Measurements from ENCODE around the gene SPG7.

SPG7 gene

DNA sequence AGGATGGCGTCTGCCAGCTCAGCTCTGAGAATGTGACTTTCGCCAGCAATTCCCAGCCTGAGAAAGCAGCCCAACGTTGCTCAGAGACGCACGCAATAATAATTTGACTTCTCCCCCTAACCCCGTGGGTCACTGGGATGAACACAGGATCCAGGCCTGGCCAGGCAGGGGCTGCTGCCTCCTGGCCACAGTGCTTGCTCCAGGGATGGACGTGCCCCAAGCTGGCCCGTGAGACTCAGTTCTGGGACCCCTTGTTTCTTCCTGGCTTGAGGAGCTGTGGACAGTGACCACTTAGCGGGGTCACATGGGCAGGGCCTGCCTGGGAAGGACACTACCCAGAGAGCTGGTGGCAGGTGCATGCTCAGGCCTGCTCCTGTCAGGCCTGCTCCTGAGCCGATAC lies 91.7 kb downstream of the SPG7 start:
- TF ChIP-seq, protein P1, sequence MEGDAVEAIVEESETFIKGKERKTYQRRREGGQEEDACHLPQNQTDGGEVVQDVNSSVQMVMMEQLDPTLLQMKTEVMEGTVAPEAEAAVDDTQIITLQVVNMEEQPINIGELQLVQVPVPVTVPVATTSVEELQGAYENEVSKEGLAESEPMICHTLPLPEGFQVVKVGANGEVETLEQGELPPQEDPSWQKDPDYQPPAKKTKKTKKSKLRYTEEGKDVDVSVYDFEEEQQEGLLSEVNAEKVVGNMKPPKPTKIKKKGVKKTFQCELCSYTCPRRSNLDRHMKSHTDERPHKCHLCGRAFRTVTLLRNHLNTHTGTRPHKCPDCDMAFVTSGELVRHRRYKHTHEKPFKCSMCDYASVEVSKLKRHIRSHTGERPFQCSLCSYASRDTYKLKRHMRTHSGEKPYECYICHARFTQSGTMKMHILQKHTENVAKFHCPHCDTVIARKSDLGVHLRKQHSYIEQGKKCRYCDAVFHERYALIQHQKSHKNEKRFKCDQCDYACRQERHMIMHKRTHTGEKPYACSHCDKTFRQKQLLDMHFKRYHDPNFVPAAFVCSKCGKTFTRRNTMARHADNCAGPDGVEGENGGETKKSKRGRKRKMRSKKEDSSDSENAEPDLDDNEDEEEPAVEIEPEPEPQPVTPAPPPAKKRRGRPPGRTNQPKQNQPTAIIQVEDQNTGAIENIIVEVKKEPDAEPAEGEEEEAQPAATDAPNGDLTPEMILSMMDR (IDR thresholded peaks at IDR 0.05; ENCODE audit: insufficient read depth, low read length, poor library complexity, severe bottlenecking): no peak
- H3K4me3 ChIP-seq (replicated peaks; ENCODE audit: low read depth, low read length): no peak overlapping the region
- DNase-seq (ENCODE audit: extremely low read depth, insufficient read length): no peak
- no peaks in the 10 kb centered on the region for H3K27me3 ChIP-seq (replicated peaks; ENCODE audit: control insufficient read depth, insufficient read depth, low read length)
- H3K36me3 ChIP-seq (ENCODE audit: control insufficient read depth, insufficient read depth, low read length): no peaks in the 10 kb centered on the region

DNA sequence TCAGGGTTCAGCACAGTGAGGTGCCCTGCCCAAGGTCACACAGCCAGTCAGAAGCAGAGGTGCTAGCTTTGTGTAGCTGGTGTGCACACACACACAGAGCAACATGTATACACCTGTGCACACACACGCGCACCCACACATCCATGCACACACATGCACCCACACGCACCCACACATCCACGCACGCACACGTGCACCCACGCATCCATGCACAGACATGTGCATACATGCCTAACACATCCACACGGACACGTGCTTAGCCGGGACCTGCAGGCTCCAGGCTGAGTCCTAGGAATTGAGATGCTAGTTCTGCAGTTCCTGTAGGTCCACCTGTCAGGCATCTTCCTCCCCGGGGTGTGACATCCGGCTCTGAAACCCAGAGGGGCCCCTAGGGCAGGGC lies 92.2 kb downstream of the SPG7 start:
- Histone ChIP-seq H3K36me3 (ENCODE audit: control insufficient read depth, insufficient read depth, low read length) (no peaks in the 10 kb centered on the region), H3K4me3 (replicated peaks; ENCODE audit: low read depth, low read length) (no peak overlapping the region), H3K27me3 (replicated peaks; ENCODE audit: control insufficient read depth, insufficient read depth, low read length) (no peaks in the 10 kb centered on the region)
- TF ChIP-seq, protein P1 (IDR thresholded peaks at IDR 0.05; ENCODE audit: insufficient read depth, low read length, poor library complexity, severe bottlenecking): no peak
- DNase-seq (ENCODE audit: extremely low read depth, insufficient read length): no peak

DNA sequence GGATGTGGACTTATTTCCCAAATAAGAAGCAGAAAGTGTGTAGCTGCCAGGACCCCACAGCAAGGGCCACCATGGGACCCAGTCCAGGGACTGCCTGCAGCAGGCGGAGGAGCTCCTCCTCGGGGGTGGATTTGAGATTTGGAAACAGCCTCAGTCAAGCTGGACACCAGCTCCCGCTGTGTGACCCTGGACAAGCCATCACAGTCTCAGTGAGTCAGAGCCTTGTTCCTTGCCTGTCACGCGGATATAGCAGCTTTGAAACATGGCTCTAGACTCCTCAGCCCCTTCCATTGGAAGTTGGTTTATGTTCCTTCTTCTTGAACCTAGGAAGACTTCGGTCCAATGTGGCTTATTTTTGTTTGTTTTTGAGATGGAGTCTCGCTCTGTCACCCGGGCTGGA lies 92.8 kb downstream of the SPG7 start:
- TF ChIP-seq, protein P1 (IDR thresholded peaks at IDR 0.05; ENCODE audit: insufficient read depth, low read length, poor library complexity, severe bottlenecking): no peak
- no peak for DNase-seq (ENCODE audit: extremely low read depth, insufficient read length)
- H3K36me3 ChIP-seq (ENCODE audit: control insufficient read depth, insufficient read depth, low read length): no peaks in the 10 kb centered on the region
- no peaks in the 10 kb centered on the region for H3K27me3 ChIP-seq (replicated peaks; ENCODE audit: control insufficient read depth, insufficient read depth, low read length)
- H3K4me3 ChIP-seq (replicated peaks; ENCODE audit: low read depth, low read length): no peak overlapping the region

DNA sequence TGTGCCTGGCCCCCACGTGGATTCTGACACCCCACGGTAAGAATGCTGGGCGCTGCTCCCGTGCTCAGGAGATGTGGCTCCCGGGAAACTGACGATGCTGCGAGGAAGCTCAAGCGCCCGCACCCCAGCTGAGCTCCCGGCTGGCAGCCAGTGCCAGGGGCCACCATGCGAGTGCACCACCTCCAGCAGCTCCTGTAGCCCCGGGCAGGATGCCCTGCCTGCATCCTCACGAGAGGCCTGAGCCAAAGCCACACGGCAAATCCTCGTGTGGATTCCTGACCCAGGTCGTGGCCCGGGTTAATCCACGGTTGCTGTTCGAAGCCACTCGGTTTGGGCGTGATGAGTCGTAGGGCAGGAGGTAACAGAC lies 93.7 kb downstream of the SPG7 start:
- no peaks in the 10 kb centered on the region for H3K36me3 ChIP-seq (ENCODE audit: control insufficient read depth, insufficient read depth, low read length)
- TF ChIP-seq, protein P1 (IDR thresholded peaks at IDR 0.05; ENCODE audit: insufficient read depth, low read length, poor library complexity, severe bottlenecking): no peak
- no peak for DNase-seq (ENCODE audit: extremely low read depth, insufficient read length)
- H3K4me3 ChIP-seq (replicated peaks; ENCODE audit: low read depth, low read length): no peak overlapping the region
- H3K27me3 ChIP-seq (replicated peaks; ENCODE audit: control insufficient read depth, insufficient read depth, low read length): no peaks in the 10 kb centered on the region

DNA sequence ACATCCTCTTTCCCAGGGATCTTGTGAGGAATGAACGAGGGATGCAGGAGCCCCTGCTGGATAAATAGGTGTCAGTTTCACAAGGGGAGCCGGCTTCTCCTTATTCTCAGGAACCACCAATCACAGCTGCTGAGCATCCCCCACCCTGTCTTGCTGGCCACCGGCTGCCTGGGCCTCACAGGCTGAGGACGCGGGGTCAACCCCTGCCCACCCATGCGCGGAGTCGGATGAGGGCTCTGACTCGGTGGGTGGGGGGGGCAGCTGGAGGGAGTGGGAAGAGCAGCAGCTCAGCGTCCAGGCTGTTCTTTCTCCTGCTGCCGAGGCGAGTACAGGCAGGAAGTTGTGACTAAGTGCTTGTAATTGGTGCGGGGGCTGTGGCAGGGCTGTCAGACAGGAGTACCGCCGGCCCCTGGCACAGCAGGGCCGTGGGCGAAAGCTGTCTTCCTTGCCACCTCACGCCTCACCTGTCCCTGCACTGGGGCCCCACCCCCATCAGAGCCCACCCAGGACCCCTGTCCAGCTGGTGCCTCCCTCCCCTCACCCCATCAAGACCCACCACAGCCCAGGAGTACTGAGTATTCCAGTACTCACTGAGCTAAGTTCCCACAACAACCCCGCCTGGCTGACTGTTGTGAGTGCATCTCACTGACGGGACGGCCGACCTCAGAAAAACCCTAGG lies 94.2 kb downstream of the SPG7 start:
- no peak for DNase-seq (ENCODE audit: extremely low read depth, insufficient read length)
- Histone ChIP-seq H3K36me3 (ENCODE audit: control insufficient read depth, insufficient read depth, low read length) (no peaks in the 10 kb centered on the region), H3K4me3 (replicated peaks; ENCODE audit: low read depth, low read length) (no peak overlapping the region), H3K27me3 (replicated peaks; ENCODE audit: control insufficient read depth, insufficient read depth, low read length) (no peaks in the 10 kb centered on the region)
- TF ChIP-seq, protein P1 (IDR thresholded peaks at IDR 0.05; ENCODE audit: insufficient read depth, low read length, poor library complexity, severe bottlenecking): no peak
